PFSK-1 (cell line): ENCODE data around the gene BGN.

Source experiments
- REST ChIP-seq, 2 experiments: IDR thresholded peaks; 2 replicates each; pipeline versions ENCODE4 v1.6.1 to v1.8.0; 2011 to 2012; ENCODE audit warnings: low read depth in 2 of 2, low read length in 2 of 2, control low read depth in 1 of 2, inconsistent platforms in 1 of 2, mild to moderate bottlenecking in 1 of 2, moderate library complexity in 1 of 2; ENCODE audit not compliant: insufficient read depth in 1 of 2
- TAF1 ChIP-seq: IDR thresholded peaks from 2 replicates; pipeline ENCODE4 v1.6.1; 2012; ENCODE audit warnings: low read length, control low read depth, borderline replicate concordance; ENCODE audit not compliant: insufficient read depth

- TF ChIP-seq TAF1 (no peak), REST (IDR thresholded peaks at IDR 0.05; ENCODE audit: insufficient read depth in 1 of 2, low read depth in 2 of 2, low read length in 2 of 2) (no peak)
Measured at GRCh38 chrX:153487590-153488071, 7.1 kb upstream of the BGN start.
